Measurements from ENCODE around the gene ZNF646. TPM values are rescaled to one million over a fixed set of nuclear protein-coding genes. Genes with fewer than 3 reads are reported as not detected.

Gene ZNF646
- total and polyA plus RNA-seq, 12 donors = 3.1 to 17.8 (median 13.6) TPM

- intact Hi-C loops (cut with DNase I) = no loop called here
- no peaks in the 10 kb centered on the region for H3K27me3 ChIP-seq
- H3K27ac ChIP-seq = peak overlapping the region; percentile 57 to 86 (median 81)
- H3K36me3 ChIP-seq (replicated peaks in 1 of 2) = peaks cover 0 to 38% of the 10 kb centered on the region in 2 donors
- 59 to 67% (median 63%) methylated on average over 5 of the region's 5 CpGs for WGBS, 4 donors
- peaks cover 38% of the 10 kb centered on the region in 2 donors for H3K4me1 ChIP-seq (replicated peaks in 1 of 2)
- TF ChIP-seq CTCF (IDR thresholded peaks at IDR 0.05) (no peak), POLR2A (IDR thresholded peaks at IDR 0.05) (no peak)
- peak in 3 of 7 donors; percentile 40 to 51 (median 49) for DNase-seq
- no peaks in the 10 kb centered on the region for H3K9me3 ChIP-seq (replicated peaks in 1 of 3)
- H3K4me3 ChIP-seq = no peak overlapping the region
These were observed 39.2 kb downstream of the ZNF646 start for GRCh38 chr16:31113121-31114120.

GRCh38 chr16:31114468-31114867, 40.2 kb downstream of the ZNF646 start:
- Histone ChIP-seq H3K27ac (peak overlapping the region in 3 of 5 donors; percentile 69 to 86 (median 83)), H3K36me3 (replicated peaks in 1 of 2) (peaks cover 0 to 35% of the 10 kb centered on the region in 2 donors), H3K27me3 (no peaks in the 10 kb centered on the region), H3K4me3 (no peak overlapping the region), H3K9me3 (replicated peaks in 1 of 3) (no peaks in the 10 kb centered on the region), H3K4me1 (replicated peaks in 1 of 2) (peaks cover 38 to 40% of the 10 kb centered on the region in 2 donors)
- TF ChIP-seq CTCF (IDR thresholded peaks at IDR 0.05) = no peak
- TF ChIP-seq POLR2A (IDR thresholded peaks at IDR 0.05) = no peak
- 81 to 89% (median 85%) methylated on average over 8 of the region's 8 CpGs for WGBS, 4 donors
- intact Hi-C loops (cut with DNase I) = no loop called here
- no peak for DNase-seq

- TF ChIP-seq CTCF (IDR thresholded peaks at IDR 0.05) (peak in 1 of 6 experiments; percentile 6), POLR2A (IDR thresholded peaks at IDR 0.05) (peak; percentile 96 to 97)
- Histone ChIP-seq H3K9me3 (replicated peaks in 1 of 3) (no peaks in the 10 kb centered on the region), H3K27ac (peak within 1 kb of the TSS; percentile 92 to 100 (median 99)), H3K36me3 (replicated peaks in 1 of 2) (peaks cover 0 to 32% of the 10 kb centered on the region in 2 donors), H3K27me3 (no peaks in the 10 kb centered on the region), H3K4me1 (replicated peaks in 1 of 2) (peaks cover 28 to 34% of the 10 kb centered on the region in 2 donors), H3K4me3 (peak within 1 kb of the TSS in 3 of 4 donors; percentile 16 to 99 (median 84))
- WGBS, 4 donors = 0% methylated on average over 21 to 65 of the region's 68 CpGs
- peak; percentile 98 to 100 (median 99) for DNase-seq
- intact Hi-C loops (cut with DNase I) = no loop called here
These were observed 43.4 kb downstream of the ZNF646 start, which contains the start of gene KAT8 for GRCh38 chr16:31117384-31118222. TSS of gene KAT8 (plus strand) at chr16:31117664. CDS start at chr16:31117682, 18 bp downstream.
